NOMO-1 treated with DMSO at 0.1 percent for 48 hours (cell line): ENCODE measurements around the gene SSTR5.
"Not testable (repeated sequence)": the region's sequence is repeated elsewhere in the genome, so short reads cannot be mapped to it uniquely, and the experiment has no call there.

ENCODE experiments used
- DNase-seq: peaks from one replicate; lab custom pipeline; 2025; ENCODE audit not compliant: unreplicated experiment; lab: John Stamatoyannopoulos, UW

Gene SSTR5

GRCh38 chr16:1090620-1091587 lies 18.4 kb downstream of the SSTR5 start:
- no peak for DNase-seq

- no peak for DNase-seq
Observed at GRCh38 chr16:1091992-1092552, 19.5 kb downstream of the SSTR5 start.

- not testable (repeated sequence) for DNase-seq
Observed at GRCh38 chr16:1092685-1093283, 20.2 kb downstream of the SSTR5 start.

GRCh38 chr16:1093284-1094123 lies 21.0 kb downstream of the SSTR5 start:
- DNase-seq = no peak

GRCh38 chr16:1094124-1094479 lies 21.6 kb downstream of the SSTR5 start:
- peak; percentile 8 for DNase-seq

- no peak for DNase-seq
Observed at GRCh38 chr16:1094601-1095449, 22.3 kb downstream of the SSTR5 start.

GRCh38 chr16:1095450-1096168 lies 23.1 kb downstream of the SSTR5 start:
- no peak for DNase-seq

- no peak for DNase-seq
Observed at GRCh38 chr16:1096169-1097082, 23.9 kb downstream of the SSTR5 start, which contains the start of gene C1QTNF8. Gene C1QTNF8, minus strand, starts transcription at chr16:1096244. Its CDS starts 1,322 bp downstream, at chr16:1094922.

GRCh38 chr16:1097156-1097555 lies 24.6 kb downstream of the SSTR5 start:
- DNase-seq = no peak

GRCh38 chr16:1097800-1098199 lies 25.3 kb downstream of the SSTR5 start:
- no peak for DNase-seq

- no peak for DNase-seq
Observed at GRCh38 chr16:1098266-1098991, 25.9 kb downstream of the SSTR5 start.

- DNase-seq = no peak
Observed at GRCh38 chr16:1099189-1100083, 26.9 kb downstream of the SSTR5 start.

- DNase-seq = no peak
Observed at GRCh38 chr16:1100084-1100800, 27.7 kb downstream of the SSTR5 start.

- no peak for DNase-seq
Observed at GRCh38 chr16:1101133-1101532, 28.6 kb downstream of the SSTR5 start.

GRCh38 chr16:1101573-1102332 lies 29.2 kb downstream of the SSTR5 start:
- no peak for DNase-seq
